ENCODE data around the gene DTHD1.

The DTHD1 gene

DNA sequence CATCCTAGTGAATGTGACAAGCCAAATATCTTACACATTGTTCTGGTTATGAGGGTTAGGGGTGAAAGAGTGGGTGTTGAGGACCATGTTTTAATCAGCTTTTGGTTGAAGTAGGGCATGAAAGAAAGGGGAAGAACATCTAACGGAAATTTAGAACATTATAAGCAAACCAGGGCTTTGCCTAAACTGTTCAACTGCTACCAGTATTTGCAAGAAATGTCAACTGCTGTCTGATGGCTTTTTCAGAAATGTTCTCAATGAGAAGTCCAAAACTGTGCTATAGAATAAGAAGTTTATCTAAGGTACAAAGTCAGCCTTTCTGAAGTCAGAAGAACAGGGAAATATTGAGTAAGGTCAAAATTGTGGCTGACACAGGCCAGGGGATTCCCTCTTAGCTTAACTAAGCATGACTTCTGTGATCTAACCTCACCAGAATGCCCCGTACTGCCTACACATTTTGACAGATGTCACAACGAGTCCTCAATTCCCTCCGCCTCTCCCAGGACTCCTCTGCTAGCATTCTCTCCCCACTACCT lies 67.1 kb downstream of the DTHD1 start:
- DNase-seq (ENCODE audit: low read depth), result peak; percentile 1

- DNase-seq (ENCODE audit: low read depth), result no peak
Observed at GRCh38 chr4:36349938-36350549, 68.6 kb downstream of the DTHD1 start.

DNA sequence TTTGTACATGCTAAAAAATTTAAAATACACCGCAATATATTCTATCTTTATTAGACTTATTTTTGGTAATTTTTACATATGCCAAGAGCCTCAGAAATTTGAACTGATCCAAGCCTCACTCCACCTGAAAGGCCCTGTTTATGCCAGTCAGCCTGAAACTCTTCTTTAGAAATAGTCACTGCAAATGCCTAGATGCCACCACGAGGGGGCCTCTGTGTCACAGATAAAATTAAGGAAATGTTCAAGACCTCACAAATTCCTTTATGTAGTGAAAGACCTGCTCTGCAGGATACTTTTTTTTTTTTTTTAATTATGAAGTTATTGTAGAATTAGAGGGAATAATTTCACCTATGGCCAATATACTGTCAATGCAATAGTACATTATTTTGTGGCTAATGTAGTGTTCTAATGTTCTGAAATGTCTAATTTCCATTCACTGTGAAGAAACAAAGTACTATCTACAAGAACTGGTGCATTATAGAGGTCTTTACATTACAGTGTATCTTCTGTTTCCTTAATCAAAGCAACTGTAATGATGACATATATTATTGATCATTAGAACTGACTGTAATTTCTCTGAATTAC lies 69.8 kb downstream of the DTHD1 start:
- DNase-seq (ENCODE audit: low read depth), result peak; percentile 51

- no peak for DNase-seq (ENCODE audit: low read depth)
Observed at GRCh38 chr4:36353998-36354397, 72.6 kb downstream of the DTHD1 start.

GRCh38 chr4:36358173-36358572 lies 76.8 kb downstream of the DTHD1 start:
- no peak for DNase-seq (ENCODE audit: low read depth)

DNA sequence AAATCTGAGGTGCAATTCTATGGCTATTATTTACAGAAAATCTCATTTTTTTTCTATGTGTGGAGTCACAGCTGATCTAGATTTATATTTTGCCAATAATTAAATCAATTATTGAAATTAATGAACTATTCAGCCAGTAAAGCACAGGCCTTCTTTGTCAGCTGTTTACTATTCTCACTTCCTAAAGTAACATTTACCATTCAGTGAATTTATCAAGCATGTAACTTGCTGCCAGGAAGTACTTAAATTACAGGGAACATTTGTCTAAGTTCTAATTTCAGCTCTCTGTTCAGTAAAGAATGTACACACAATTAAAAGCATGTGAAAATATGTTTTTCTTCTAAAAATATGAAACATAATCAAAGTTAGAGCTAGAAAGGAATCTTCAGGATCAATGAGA lies 79.3 kb downstream of the DTHD1 start:
- DNase-seq (ENCODE audit: low read depth), result no peak

- no peak for DNase-seq (ENCODE audit: low read depth)
Observed at GRCh38 chr4:36363024-36363423, 81.6 kb downstream of the DTHD1 start.

GRCh38 chr4:36374836-36375511 lies 93.6 kb downstream of the DTHD1 start:
- DNase-seq (ENCODE audit: low read depth), result no peak

DNA sequence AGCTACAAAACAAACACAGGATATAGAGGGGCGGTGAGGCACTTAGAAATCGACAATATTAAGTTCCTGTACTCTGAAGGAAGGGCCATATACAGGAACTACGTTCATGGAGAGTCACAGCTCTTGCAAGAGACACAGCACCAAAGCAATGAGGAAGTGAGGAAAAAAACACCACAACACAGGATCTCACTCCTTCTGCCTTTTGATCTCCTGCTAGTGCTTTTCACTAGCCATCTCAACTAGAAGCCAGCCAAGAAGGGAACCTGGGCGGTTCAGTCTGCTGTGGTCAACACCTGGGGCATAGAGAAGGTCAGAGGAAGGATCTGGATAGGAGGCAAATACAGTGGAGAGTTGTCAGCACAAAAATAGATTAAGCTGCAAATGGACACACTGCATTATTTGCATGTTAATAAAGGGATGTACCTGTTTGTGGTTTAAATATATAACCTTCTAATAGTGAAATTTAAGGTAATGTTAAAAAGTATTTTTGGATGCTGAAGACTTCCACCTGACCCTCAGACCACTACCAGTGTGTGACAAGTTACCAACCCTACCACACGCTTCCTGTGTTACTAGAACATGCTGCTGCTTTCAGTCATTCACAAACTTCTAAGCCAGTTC lies 104.6 kb downstream of the DTHD1 start:
- no peak for DNase-seq (ENCODE audit: low read depth)

GRCh38 chr4:36386691-36387090 lies 105.3 kb downstream of the DTHD1 start:
- DNase-seq (ENCODE audit: low read depth), result no peak

DNA sequence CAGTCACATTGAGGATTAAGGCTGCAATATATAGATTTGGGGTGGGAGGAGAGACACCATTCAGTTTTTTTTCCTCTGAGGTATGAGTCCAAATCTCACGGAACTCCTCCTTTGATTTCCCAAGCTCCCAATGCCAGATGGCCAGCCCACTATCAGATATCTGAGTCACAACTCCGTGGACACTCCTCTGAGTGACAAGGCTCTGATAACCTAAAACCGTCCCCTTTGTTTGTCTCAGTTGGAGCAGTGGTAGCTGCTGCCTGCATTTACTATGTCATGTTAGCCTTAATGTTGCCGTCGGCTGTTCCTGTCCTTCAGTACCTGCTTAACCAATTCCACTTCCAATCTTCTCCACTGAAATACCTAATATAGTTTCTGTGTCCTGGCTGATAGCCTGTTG lies 107.3 kb downstream of the DTHD1 start:
- no peak for DNase-seq (ENCODE audit: low read depth)

GRCh38 chr4:36391411-36391810 lies 110.0 kb downstream of the DTHD1 start:
- no peak for DNase-seq (ENCODE audit: low read depth)

DNA sequence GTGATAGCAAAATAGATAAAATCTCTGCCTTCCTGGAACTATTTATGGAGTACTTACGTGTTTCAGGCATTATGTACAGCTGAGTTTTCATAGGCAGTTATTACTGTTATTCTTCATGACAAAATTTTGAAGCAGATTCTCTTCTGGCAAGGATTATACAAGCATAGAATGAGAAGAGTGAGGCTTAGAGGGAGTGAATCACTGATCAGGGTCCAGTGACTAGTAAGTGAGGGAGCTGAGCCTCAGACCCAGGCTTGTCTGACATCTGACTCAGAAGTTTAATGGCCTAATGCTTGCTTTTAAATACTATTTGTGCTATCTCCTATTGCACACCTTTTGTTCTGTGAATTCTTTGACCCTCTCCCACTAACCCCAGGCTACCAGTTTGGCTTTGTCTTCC lies 110.6 kb downstream of the DTHD1 start:
- DNase-seq (ENCODE audit: low read depth), result no peak

DNA sequence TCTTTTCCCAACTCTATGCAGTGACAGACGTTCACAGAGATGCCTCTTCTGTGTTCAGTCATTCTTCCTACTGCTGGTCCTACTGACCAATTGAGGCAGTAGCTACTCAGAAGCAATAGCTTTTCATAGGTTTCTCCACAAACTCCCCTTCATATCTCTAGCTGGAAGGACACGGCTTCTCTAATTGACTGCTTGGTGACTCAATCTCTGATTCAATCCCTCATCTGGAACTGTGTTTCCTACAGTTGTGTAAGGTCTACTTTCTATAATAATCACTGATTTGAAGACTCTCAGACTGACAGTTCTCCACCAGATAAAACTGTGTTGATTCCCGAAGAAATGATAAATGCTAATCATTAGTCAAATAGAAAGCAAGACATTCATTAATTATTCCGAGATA lies 111.5 kb downstream of the DTHD1 start:
- no peak for DNase-seq (ENCODE audit: low read depth)
